ACC112 (cell line): ENCODE results near the gene COX4I2.
A peak's percentile ranks its signal among the peaks of the same experiment; 100 is the strongest.

Experiments used
- H2AFZ ChIP-seq: fragments of 200-600 bp; sonication (generic); one replicate; pipeline ENCODE4 v1.6.0; 2017; ENCODE audit warnings: antibody characterized with exemption, low read length; ENCODE audit not compliant: unreplicated experiment
- H3K27ac ChIP-seq: fragments of 200-600 bp; sonication (generic); 2 replicates; pipeline ENCODE4 v1.5.1; 2014; ENCODE audit warnings: low read depth, mild to moderate bottlenecking, antibody characterized with exemption, low read length, moderate library complexity
- H3K27me3 ChIP-seq: fragments of 200-600 bp; sonication (generic); 2 replicates; pipeline ENCODE4 v1.6.1; 2014; ENCODE audit warnings: mild to moderate bottlenecking, antibody characterized with exemption, low read length, moderate library complexity, mixed read lengths; ENCODE audit not compliant: insufficient read depth
- H3K36me3 ChIP-seq: fragments of 200-600 bp; sonication (generic); 2 replicates; pipeline ENCODE4 v1.6.1; 2016; ENCODE audit warnings: mild to moderate bottlenecking, antibody characterized with exemption, low read length, moderate library complexity, mixed read lengths; ENCODE audit not compliant: insufficient read depth
- H3K4me1 ChIP-seq: fragments of 200-600 bp; sonication (generic); one replicate; pipeline ENCODE4 v1.6.1; 2016; ENCODE audit warnings: low read length, mixed read lengths; ENCODE audit not compliant: insufficient read depth, unreplicated experiment, control insufficient read depth
- H3K4me3 ChIP-seq: fragments of 200-600 bp; sonication (generic); 2 replicates; pipeline ENCODE4 v1.5.1; 2014; ENCODE audit warnings: mild to moderate bottlenecking, low read depth, low read length
- H3K79me2 ChIP-seq: fragments of 200-600 bp; sonication (generic); one replicate; pipeline ENCODE4 v1.6.0; 2016; ENCODE audit warnings: low read length; ENCODE audit not compliant: control insufficient read depth, unreplicated experiment, insufficient read depth

COX4I2 gene

GRCh38 chr20:31654534-31654933 is 16.8 kb downstream of the COX4I2 start:
- no peak overlapping the region for H3K27ac ChIP-seq
- H3K4me3 ChIP-seq: no peak overlapping the region
- H3K79me2 ChIP-seq: no peaks in the 10 kb centered on the region
- no peak overlapping the region for H2AFZ ChIP-seq
- peaks cover 13% of the 10 kb centered on the region for H3K4me1 ChIP-seq
- no peaks in the 10 kb centered on the region for H3K36me3 ChIP-seq
- H3K27me3 ChIP-seq: no peaks in the 10 kb centered on the region

DNA sequence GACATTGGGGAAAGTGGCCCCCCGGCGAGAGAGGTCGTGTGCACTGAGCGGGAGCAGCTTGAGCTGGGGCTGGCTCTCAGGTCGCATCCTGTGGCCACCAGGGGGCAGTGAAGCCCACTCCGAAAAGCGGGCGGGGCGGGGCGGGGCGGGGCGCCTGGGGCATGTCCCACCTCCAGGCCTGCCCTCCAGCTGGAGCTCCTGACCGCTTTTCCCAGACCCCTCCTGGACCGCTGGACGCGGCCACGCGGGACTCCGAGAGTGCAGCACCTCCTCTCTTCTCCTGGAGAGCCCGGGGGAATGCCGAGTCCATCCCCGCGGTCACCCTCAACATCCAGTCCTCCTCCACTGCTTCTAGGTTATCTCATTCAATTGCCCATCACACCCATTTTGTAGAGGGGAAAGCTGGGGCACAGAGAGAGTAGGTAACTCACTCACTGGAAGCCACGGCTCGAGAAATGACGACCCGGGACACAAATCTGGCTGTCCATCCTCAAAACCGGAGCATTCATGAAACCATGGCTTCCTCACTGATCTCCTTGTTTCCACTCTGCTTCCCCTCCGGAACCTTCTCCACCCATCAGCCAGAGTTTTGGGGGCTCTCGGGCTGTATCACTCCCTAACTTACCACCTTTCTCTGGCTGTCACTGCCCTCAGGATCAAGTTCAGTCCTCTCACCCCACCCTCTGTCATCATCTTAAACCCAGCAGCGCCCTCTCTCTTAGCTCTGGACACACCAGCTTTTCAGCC is 24.1 kb downstream of the COX4I2 start:
- Histone ChIP-seq H3K4me1 (peaks cover 42% of the 10 kb centered on the region), H3K79me2 (peaks cover 12% of the 10 kb centered on the region), H2AFZ (no peak overlapping the region), H3K4me3 (peak overlapping the region; percentile 14), H3K27me3 (no peaks in the 10 kb centered on the region), H3K36me3 (peaks cover 11% of the 10 kb centered on the region), H3K27ac (peak overlapping the region; percentile 56)

- Histone ChIP-seq H3K4me1 (peaks cover 45% of the 10 kb centered on the region), H2AFZ (no peak overlapping the region), H3K79me2 (peaks cover 13% of the 10 kb centered on the region), H3K36me3 (peaks cover 11% of the 10 kb centered on the region), H3K4me3 (no peak overlapping the region), H3K27ac (peak overlapping the region; percentile 56), H3K27me3 (no peaks in the 10 kb centered on the region)
Observed at GRCh38 chr20:31662372-31662854, 24.7 kb downstream of the COX4I2 start.

GRCh38 chr20:31663524-31663837 is 25.8 kb downstream of the COX4I2 start:
- Histone ChIP-seq H3K36me3 (peaks cover 15% of the 10 kb centered on the region), H3K4me3 (no peak overlapping the region), H3K27me3 (no peaks in the 10 kb centered on the region), H2AFZ (no peak overlapping the region), H3K27ac (peak overlapping the region; percentile 34), H3K4me1 (peaks cover 51% of the 10 kb centered on the region), H3K79me2 (peaks cover 19% of the 10 kb centered on the region)

DNA sequence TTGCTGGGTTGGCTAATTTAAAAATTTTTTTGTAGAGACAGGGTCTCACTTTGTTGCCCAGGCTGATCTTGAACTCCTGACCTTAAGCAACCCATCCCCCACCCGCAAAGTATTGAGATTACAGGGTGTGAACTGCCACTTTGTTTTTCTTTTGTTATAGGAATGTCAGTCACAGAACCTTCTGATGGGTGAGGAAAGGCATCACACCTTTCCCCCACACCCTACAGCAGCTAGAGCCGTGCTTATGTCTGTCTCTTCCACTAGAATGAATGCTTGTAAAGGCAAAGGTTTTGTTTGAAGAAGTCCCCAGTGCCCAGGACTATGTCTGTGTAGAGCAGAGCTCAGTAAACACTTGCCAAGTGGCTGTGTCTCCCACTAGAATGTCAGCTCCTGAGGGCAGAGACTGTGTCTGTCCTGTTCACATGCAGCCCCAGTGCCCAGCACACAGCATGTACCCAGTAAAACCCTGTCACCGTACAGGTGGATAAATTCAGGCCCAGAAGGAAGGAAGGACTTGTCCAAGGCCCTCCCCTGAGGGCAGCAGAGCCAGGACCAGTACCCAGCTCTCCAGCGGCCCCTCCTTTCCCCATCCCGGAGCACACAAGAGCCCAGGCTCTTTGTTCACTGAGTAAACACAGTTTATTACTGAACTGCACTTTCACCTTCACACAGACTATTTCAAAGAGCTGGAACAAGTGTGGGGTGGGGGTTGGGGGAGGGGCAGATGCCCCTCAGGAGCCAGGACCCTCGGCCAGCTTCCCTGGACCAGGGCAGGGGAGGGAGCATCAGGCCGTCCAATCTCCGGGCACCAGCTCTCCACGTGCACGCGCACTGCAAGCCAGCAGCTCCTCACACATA is 26.4 kb downstream of the COX4I2 start:
- H3K27me3 ChIP-seq: no peaks in the 10 kb centered on the region
- peak overlapping the region; percentile 34 for H3K27ac ChIP-seq
- no peak overlapping the region for H3K4me3 ChIP-seq
- H2AFZ ChIP-seq: no peak overlapping the region
- H3K4me1 ChIP-seq: peaks cover 51% of the 10 kb centered on the region
- H3K79me2 ChIP-seq: peaks cover 21% of the 10 kb centered on the region
- peaks cover 15% of the 10 kb centered on the region for H3K36me3 ChIP-seq

- Histone ChIP-seq H3K79me2 (peaks cover 29% of the 10 kb centered on the region), H3K4me1 (peaks cover 51% of the 10 kb centered on the region), H3K36me3 (peaks cover 19% of the 10 kb centered on the region), H3K27me3 (no peaks in the 10 kb centered on the region), H3K27ac (peak overlapping the region; percentile 34), H3K4me3 (no peak overlapping the region), H2AFZ (no peak overlapping the region)
Observed at GRCh38 chr20:31664696-31665354, 27.1 kb downstream of the COX4I2 start.

DNA sequence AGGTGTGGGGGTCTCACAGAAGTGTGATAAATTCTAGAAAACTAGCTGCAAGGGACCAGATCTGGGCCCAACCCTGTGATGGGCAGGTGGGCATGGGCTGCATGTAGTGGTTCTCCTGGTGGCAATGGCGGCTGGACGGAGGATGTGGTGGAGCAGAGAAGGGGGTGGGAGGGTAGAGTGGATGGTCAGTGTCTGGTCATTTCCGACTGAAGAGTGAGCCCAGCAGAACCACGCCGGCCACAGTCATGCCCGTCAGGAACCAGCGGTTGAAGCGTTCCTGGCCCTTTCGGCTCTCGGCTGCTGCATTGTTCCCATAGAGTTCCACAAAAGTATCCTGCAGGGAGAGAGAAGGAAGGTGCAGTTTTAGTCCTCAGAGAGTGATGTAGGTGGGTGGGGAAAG is 28.0 kb downstream of the COX4I2 start:
- H2AFZ ChIP-seq: no peak overlapping the region
- peak overlapping the region; percentile 34; the same call in 1 of the 2 replicates for H3K27ac ChIP-seq
- H3K4me3 ChIP-seq: no peak overlapping the region
- peaks cover 38% of the 10 kb centered on the region for H3K79me2 ChIP-seq
- H3K36me3 ChIP-seq: peaks cover 23% of the 10 kb centered on the region
- no peaks in the 10 kb centered on the region for H3K27me3 ChIP-seq
- H3K4me1 ChIP-seq: peaks cover 51% of the 10 kb centered on the region

GRCh38 chr20:31666258-31667042 is 28.7 kb downstream of the COX4I2 start:
- Histone ChIP-seq H3K4me1 (peaks cover 51% of the 10 kb centered on the region), H3K79me2 (peaks cover 45% of the 10 kb centered on the region), H3K36me3 (peaks cover 26% of the 10 kb centered on the region), H3K4me3 (no peak overlapping the region), H3K27me3 (no peaks in the 10 kb centered on the region), H2AFZ (no peak overlapping the region), H3K27ac (peak overlapping the region; percentile 28; the same call in 1 of the 2 replicates)

DNA sequence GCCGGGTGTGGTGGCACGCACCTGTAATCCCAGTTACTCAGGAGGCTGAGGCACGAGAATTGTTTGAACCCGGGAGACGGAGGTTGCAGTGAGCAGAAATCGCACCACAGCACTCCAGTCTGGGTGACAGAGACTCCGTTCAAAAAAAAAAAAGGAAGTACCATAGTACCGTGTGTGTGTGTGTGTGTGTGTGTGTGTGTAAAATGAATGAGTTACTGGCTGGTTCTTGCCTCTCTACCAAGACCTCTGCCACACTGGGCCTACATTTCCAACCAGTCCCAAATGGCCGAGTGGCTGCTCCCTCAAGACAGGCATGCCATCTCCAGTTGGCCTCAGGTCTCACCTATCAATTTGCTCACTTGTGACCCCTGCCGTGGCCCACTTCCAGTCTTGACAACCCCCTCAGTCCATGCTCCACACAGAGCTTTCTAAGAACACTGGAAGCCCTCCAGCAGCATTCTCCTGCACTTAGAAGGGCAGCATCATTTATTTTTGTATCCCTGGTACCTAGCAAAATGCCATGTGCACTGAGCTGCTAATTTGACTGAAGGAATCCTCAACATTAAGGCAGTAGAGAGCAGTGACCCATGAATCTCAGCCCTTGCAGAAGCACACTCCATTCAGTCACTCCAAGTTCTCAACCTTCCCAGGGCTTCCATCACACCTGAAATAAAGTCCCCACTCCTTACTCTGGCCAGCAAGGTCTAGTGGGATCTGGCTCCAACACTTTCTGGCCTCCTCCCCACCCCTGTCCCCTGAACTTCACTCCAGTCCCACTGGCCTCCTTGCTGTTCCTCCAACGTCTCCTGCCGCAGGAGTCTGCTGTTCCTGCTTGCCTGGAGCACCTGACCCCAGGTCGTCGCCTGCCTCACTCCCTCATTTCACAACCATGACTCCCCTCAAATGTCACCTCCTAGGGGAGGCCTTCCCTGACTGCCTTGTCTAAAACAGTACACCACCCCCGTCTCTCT is 29.9 kb downstream of the COX4I2 start:
- Histone ChIP-seq H3K4me3 (no peak overlapping the region), H3K4me1 (peaks cover 42% of the 10 kb centered on the region), H3K79me2 (peaks cover 54% of the 10 kb centered on the region), H3K36me3 (peaks cover 28% of the 10 kb centered on the region), H3K27me3 (no peaks in the 10 kb centered on the region), H3K27ac (peak overlapping the region; percentile 39; the same call in 1 of the 2 replicates), H2AFZ (no peak overlapping the region)
